Neuron (in vitro differentiated cells): ENCODE data around the gene CENPF.
"Not testable (repeated sequence)": the region's sequence is repeated elsewhere in the genome, so short reads cannot be mapped to it uniquely, and the experiment has no call there.

Experiments
- H2AFZ ChIP-seq: one replicate; pipeline ENCODE4 v1.6.1; 2013; ENCODE audit warnings: low read depth, mild to moderate bottlenecking, inconsistent platforms, low read length, moderate library complexity
- H3K27me3 ChIP-seq: one replicate; pipeline ENCODE4 v1.6.1; 2013; ENCODE audit warnings: low read length; ENCODE audit not compliant: insufficient read depth
- H3K36me3 ChIP-seq: one replicate; pipeline ENCODE4 v1.6.1; 2013; ENCODE audit warnings: low read length; ENCODE audit not compliant: insufficient read depth
- H3K4me1 ChIP-seq: one replicate; pipeline ENCODE4 v1.6.1; 2013; ENCODE audit warnings: low read length; ENCODE audit not compliant: insufficient read depth
- H3K4me3 ChIP-seq: 2 replicates; pipeline ENCODE4 v1.5.1; 2013; ENCODE audit warnings: mild to moderate bottlenecking, low read length, moderate library complexity
- H3K9me3 ChIP-seq: one replicate; pipeline ENCODE4 v1.6.1; 2013; ENCODE audit warnings: low read length

Gene CENPF

GRCh38 chr1:214664651-214665433, 61.8 kb downstream of the CENPF start:
- peaks cover 16% of the 10 kb centered on the region for H3K4me1 ChIP-seq
- H3K9me3 ChIP-seq = no peaks in the 10 kb centered on the region
- H3K36me3 ChIP-seq = peaks cover 69% of the 10 kb centered on the region
- H3K27me3 ChIP-seq = no peaks in the 10 kb centered on the region
- no peak overlapping the region for H3K4me3 ChIP-seq
- H2AFZ ChIP-seq = no peak overlapping the region

- peaks cover 12% of the 10 kb centered on the region for H3K4me1 ChIP-seq
- H2AFZ ChIP-seq = no peak overlapping the region
- peaks cover 66% of the 10 kb centered on the region for H3K36me3 ChIP-seq
- H3K4me3 ChIP-seq = no peak overlapping the region
- no peaks in the 10 kb centered on the region for H3K9me3 ChIP-seq
- H3K27me3 ChIP-seq = no peaks in the 10 kb centered on the region
These were observed 62.7 kb downstream of the CENPF start for GRCh38 chr1:214665606-214666110.

GRCh38 chr1:214666674-214667073, 63.7 kb downstream of the CENPF start:
- no peaks in the 10 kb centered on the region for H3K9me3 ChIP-seq
- H3K4me1 ChIP-seq = peaks cover 3% of the 10 kb centered on the region
- H2AFZ ChIP-seq = no peak overlapping the region
- no peaks in the 10 kb centered on the region for H3K27me3 ChIP-seq
- peaks cover 59% of the 10 kb centered on the region for H3K36me3 ChIP-seq
- H3K4me3 ChIP-seq = no peak overlapping the region

- Histone ChIP-seq H3K36me3 (peaks cover 32% of the 10 kb centered on the region), H3K4me3 (no peak overlapping the region), H3K4me1 (no peaks in the 10 kb centered on the region), H2AFZ (no peak overlapping the region), H3K27me3 (no peaks in the 10 kb centered on the region), H3K9me3 (no peaks in the 10 kb centered on the region)
These were observed 67.1 kb downstream of the CENPF start for GRCh38 chr1:214670098-214670497.

- not testable (repeated sequence) for H3K27me3 ChIP-seq, H3K36me3 ChIP-seq, H2AFZ ChIP-seq, H3K4me1 ChIP-seq, H3K4me3 ChIP-seq, H3K9me3 ChIP-seq
These were observed 70.0 kb downstream of the CENPF start for GRCh38 chr1:214673029-214673428.

- Histone ChIP-seq H3K9me3 (no peaks in the 10 kb centered on the region), H3K27me3 (no peaks in the 10 kb centered on the region)
These were observed 70.6 kb downstream of the CENPF start for GRCh38 chr1:214673576-214673975.

GRCh38 chr1:214675524-214675923, 72.5 kb downstream of the CENPF start:
- H3K9me3 ChIP-seq, H3K36me3 ChIP-seq, H3K4me3 ChIP-seq, H2AFZ ChIP-seq, H3K27me3 ChIP-seq, H3K4me1 ChIP-seq: not testable (repeated sequence)

More at GRCh38 chr1:214673576-214673975, 70.6 kb downstream of the CENPF start:
- Histone ChIP-seq H3K4me1 (no peaks in the 10 kb centered on the region), H3K36me3 (peaks cover 4% of the 10 kb centered on the region), H3K4me3 (no peak overlapping the region), H2AFZ (no peak overlapping the region)

GRCh38 chr1:214676747-214677146, 73.8 kb downstream of the CENPF start:
- no peaks in the 10 kb centered on the region for H3K4me1 ChIP-seq
- no peaks in the 10 kb centered on the region for H3K36me3 ChIP-seq
- no peak overlapping the region for H2AFZ ChIP-seq
- H3K4me3 ChIP-seq = no peak overlapping the region
- H3K27me3 ChIP-seq = no peaks in the 10 kb centered on the region
- H3K9me3 ChIP-seq = no peaks in the 10 kb centered on the region

- no peak overlapping the region for H2AFZ ChIP-seq
- H3K27me3 ChIP-seq = no peaks in the 10 kb centered on the region
- no peak overlapping the region for H3K4me3 ChIP-seq
- H3K36me3 ChIP-seq = no peaks in the 10 kb centered on the region
- no peaks in the 10 kb centered on the region for H3K9me3 ChIP-seq
- no peaks in the 10 kb centered on the region for H3K4me1 ChIP-seq
These were observed 75.0 kb downstream of the CENPF start for GRCh38 chr1:214677945-214678344.

GRCh38 chr1:214678386-214678785, 75.4 kb downstream of the CENPF start:
- H3K27me3 ChIP-seq = no peaks in the 10 kb centered on the region
- H3K36me3 ChIP-seq = no peaks in the 10 kb centered on the region
- no peaks in the 10 kb centered on the region for H3K9me3 ChIP-seq
- no peak overlapping the region for H2AFZ ChIP-seq
- no peak overlapping the region for H3K4me3 ChIP-seq
- peaks cover under 1% of the 10 kb centered on the region for H3K4me1 ChIP-seq

- Histone ChIP-seq H3K4me1 (peaks cover 15% of the 10 kb centered on the region), H2AFZ (no peak overlapping the region), H3K27me3 (no peaks in the 10 kb centered on the region), H3K36me3 (no peaks in the 10 kb centered on the region), H3K4me3 (no peak overlapping the region), H3K9me3 (no peaks in the 10 kb centered on the region)
These were observed 80.6 kb downstream of the CENPF start for GRCh38 chr1:214683621-214684020.

GRCh38 chr1:214685906-214686305, 82.9 kb downstream of the CENPF start:
- Histone ChIP-seq H3K4me3 (no peak overlapping the region), H3K36me3 (no peaks in the 10 kb centered on the region), H2AFZ (no peak overlapping the region), H3K4me1 (peaks cover 15% of the 10 kb centered on the region), H3K27me3 (no peaks in the 10 kb centered on the region), H3K9me3 (no peaks in the 10 kb centered on the region)

GRCh38 chr1:214686497-214686896, 83.5 kb downstream of the CENPF start:
- Histone ChIP-seq H3K9me3 (no peaks in the 10 kb centered on the region), H3K27me3 (no peaks in the 10 kb centered on the region), H3K36me3 (no peaks in the 10 kb centered on the region), H2AFZ (no peak overlapping the region), H3K4me3 (no peak overlapping the region), H3K4me1 (peaks cover 19% of the 10 kb centered on the region)

- H3K9me3 ChIP-seq = peaks cover 2% of the 10 kb centered on the region
- no peak overlapping the region for H3K4me3 ChIP-seq
- H3K4me1 ChIP-seq = peaks cover 15% of the 10 kb centered on the region
- H2AFZ ChIP-seq = no peak overlapping the region
- H3K27me3 ChIP-seq = no peaks in the 10 kb centered on the region
- no peaks in the 10 kb centered on the region for H3K36me3 ChIP-seq
These were observed 85.9 kb downstream of the CENPF start for GRCh38 chr1:214688891-214689290.
